Lower leg skin (tissue), 3 donors: Measurements from ENCODE around the gene C1orf21.

Source experiments
- POLR2A ChIP-seq, 2 donors: fragments of 450-650 bp; IDR thresholded peaks; one replicate each; pipeline ENCODE4 v1.6.1; 2016 to 2017; ENCODE audit warnings: antibody characterized with exemption in 2 of 2, mild to moderate bottlenecking in 1 of 2, moderate library complexity in 1 of 2
- TF ChIP-seq, protein P1 (sequence below), 3 donors: fragments of 450-650 bp; IDR thresholded peaks; one replicate each; pipeline ENCODE4 v1.5.1; 2016; ENCODE audit warnings: antibody characterized with exemption in 3 of 3, mild to moderate bottlenecking in 3 of 3, moderate library complexity in 2 of 3

GRCh38 chr1:184438363-184438762 is 51.5 kb downstream of the C1orf21 start:
- TF ChIP-seq, protein P1, sequence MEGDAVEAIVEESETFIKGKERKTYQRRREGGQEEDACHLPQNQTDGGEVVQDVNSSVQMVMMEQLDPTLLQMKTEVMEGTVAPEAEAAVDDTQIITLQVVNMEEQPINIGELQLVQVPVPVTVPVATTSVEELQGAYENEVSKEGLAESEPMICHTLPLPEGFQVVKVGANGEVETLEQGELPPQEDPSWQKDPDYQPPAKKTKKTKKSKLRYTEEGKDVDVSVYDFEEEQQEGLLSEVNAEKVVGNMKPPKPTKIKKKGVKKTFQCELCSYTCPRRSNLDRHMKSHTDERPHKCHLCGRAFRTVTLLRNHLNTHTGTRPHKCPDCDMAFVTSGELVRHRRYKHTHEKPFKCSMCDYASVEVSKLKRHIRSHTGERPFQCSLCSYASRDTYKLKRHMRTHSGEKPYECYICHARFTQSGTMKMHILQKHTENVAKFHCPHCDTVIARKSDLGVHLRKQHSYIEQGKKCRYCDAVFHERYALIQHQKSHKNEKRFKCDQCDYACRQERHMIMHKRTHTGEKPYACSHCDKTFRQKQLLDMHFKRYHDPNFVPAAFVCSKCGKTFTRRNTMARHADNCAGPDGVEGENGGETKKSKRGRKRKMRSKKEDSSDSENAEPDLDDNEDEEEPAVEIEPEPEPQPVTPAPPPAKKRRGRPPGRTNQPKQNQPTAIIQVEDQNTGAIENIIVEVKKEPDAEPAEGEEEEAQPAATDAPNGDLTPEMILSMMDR (IDR thresholded peaks at IDR 0.05) = no peak
- no peak for TF ChIP-seq POLR2A (IDR thresholded peaks at IDR 0.05)
